ENCODE data around the gene SEMA7A.

The SEMA7A gene

DNA sequence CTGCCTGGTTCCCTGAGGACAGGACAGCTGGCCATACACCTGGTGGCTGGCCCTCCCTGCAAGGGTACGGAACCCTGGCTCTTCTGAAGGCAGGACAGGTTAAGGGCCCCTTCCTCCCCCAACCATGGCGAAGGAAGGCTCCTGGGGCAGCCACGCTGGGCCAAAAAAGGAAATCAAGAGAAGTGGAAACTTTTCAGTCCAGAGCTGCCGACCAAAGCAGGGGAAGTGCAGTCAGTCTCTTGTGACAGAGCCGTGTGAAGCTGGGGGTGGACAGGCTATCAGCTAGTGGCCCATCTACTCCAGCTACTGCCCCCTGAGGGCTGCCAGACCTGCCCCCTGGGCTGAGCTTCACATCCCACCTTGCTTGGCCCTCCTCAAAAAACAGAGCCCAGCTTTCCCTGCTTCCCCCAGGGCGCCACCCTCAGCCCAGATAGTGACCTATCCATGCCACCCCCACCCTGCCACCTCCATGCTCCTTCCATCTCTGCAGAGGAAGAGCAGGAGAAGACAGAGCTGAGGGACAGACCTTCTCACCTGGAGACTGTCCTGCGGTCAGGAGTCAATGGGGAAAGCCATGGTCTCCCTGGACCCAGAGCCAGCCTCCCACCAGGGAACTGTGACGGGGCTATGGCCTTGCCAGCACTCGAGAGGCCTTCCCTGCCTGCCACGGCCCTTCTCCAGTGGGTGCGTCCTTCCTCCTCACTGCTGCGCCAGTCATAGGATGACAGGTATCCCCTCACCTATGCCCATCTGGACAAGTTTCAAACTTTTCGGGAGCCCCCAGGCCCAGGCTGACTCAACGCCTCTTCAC, 4.6 kb downstream of the SEMA7A start:
- no peak for DNase-seq

DNA sequence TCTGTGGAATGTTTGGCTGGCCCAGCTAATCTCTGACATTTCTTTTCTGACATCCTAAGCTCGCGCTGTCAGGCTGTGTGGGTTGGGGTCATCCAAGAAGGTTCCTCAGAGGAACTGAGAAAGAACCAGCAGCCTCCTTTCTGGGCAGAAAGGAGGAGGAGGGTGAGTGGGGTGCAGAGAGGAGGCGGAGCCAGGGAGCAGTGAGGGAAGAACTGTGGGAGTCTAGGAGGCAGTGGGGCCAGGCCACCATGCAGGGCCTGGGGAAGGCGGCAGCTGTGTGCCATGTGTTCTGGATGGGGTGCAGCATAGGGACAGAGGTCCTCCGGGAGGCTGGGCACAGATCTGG, 5.3 kb downstream of the SEMA7A start:
- no peak for DNase-seq

DNA sequence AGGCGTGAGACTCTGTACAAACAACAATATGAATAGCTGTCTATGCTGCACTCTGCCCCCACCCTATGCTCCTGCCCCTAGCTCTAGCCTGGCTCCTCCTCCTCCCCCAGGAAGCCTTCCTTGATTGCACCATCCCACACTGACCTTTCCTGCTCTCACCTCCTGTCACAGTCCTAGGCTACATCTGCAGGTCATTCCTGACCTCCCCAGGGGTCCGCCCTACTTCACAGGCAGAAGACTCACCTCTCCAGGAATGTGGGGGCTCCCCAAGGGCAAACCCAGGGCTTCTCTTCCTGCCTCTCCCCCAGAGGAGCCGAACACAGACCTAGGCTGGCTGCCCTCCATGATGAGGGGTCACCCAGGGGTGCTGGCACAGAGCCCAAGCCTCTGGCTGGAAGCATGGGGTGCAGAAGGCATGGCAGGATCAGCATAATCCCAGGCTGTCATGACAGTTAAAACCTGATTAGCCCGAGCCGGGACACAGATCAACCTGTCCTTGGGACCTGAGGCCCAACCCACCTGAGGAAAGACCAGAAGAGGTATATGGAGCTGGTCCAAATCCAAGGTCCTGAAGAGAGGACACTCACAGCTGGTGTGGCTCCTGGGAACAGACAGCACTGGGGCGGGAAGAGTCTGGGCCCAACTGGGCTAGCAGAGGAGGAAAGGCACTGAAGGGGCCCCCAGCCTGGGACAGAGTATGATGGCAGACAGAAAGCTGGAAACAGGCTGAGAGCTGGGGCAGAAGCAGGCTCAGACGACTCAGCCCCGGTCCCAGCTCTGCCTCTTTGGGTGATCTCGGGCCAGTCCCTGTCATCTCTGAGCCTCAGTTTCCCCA, 5.9 kb downstream of the SEMA7A start:
- no peak for DNase-seq

DNA sequence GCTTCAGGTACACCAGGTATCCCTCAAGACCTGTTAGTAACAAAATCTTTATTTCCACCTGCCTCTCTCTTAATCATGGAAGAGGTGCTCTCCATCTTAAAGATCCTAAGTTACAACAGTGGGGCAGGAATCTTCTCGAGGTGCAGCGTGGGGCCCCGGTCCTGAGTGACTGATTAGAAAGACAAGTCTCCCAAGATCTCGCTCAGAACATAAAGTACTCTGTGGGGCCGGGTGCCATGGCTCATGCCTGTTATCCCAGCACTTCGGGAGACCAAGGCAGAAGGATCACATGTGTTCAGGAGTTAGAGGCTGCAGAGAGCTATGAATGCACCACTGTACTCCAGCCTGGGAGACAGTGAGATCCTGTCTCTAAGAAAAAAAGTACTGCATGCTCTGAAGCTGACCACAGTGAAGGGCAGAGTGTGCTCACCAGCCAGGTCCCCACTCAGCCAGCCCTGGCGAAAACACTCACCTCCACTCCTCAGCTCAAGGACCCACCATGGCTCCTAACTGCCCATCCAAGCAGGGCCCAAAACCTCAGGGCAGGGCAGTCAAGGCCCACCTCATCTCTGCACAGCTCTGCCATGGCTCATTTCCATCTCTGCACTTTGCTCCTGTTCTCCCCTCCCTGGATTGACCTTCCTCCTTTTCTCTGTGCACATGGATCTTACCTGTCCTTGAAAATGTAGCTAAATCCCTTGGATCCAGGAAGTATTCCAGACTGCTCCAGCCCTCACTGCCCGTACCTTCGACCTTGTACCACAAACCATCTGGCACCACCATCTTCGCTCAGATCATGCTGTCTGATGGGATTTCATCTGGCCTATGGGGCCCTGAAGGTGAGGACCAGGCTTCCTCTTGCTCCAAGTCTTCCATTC, 7.1 kb downstream of the SEMA7A start:
- DNase-seq: no peak

DNA sequence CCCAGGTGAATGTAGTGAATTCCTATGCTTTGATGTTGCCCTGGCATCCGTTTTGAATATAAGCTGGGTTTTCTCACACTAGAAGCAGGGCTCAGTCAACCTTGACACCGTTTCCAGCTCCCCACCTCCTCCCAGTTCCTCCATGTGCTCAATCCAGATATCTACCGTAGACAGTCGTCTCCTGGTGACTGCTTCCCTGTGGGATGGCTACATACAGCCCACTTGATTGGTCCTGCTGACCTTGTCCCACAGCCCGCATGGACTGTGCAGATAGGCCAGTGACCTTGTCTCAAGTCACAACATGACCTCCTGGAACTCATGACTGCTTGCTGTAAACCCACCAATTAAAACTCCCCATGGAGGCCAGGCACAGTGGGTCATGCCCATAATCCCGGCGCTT, 8.1 kb downstream of the SEMA7A start:
- no peak for DNase-seq

DNA sequence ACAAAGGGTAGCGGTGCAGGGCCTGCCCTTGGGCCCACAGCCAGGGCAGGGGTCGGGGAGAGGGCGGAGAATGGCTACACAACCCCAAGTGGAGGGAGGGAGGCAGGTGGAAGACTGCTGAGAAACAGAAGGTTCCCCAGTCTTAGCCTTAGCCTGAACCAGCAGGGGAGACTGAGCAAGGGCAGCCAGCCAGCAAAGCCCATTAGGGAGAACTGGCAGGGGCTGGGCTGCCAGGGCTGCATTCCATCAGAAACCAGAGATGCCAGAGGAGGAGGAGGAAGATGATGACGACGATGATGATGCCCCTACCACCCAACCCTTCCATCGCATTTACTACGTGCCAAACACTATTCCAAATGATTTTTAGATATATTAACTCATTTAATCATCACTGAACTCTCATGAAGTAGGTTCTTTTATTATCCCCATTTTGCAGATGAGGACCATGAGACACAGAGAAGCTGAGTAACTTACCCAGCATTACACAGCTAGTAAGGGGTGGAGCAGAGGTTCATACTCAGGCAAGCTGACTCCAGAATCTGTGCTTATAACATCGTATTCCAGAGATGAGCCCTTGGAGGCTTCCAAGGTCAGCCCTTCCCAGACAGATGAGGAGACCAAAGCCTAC, 8.7 kb downstream of the SEMA7A start:
- no peak for DNase-seq

DNA sequence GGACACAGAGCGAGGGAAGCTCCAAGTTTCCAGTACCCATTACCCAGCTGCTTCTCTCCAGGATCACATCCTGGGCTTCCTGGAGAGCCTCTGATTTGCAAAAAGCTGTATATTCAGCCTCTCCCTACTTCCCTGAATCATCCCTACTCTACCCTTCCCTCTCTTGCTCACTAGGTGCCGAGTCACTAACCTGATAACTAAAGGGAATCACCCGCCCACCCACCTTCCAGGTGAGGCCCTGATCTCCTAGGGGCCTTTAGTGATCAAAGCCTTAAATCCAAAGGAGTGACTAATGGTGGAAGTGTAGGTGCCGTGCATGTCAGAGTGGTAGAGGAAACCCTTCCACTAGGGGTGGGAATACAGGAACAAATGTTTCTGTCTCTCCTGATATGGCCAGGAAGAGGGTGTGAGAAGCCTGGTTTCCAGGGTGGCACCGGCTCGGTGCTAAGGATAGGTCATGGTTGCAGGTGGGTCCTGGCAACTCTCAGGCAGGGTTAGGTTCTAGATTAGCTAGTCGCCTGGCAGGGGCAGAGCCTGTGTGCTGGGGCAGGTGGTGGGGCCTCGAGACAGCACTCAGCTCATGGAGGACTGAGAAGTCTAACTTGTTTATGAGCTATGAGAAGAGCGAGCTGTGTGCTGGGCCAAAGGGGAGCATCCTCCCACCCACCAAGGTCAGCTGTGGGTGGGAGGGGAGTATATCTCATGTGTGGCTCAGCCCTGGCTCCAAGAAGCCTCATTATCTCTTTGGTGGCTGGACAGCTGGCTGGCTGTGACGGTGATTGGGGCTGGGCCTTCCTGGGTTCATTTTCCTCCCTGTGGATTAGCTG, 10.1 kb downstream of the SEMA7A start:
- no peak for DNase-seq

DNA sequence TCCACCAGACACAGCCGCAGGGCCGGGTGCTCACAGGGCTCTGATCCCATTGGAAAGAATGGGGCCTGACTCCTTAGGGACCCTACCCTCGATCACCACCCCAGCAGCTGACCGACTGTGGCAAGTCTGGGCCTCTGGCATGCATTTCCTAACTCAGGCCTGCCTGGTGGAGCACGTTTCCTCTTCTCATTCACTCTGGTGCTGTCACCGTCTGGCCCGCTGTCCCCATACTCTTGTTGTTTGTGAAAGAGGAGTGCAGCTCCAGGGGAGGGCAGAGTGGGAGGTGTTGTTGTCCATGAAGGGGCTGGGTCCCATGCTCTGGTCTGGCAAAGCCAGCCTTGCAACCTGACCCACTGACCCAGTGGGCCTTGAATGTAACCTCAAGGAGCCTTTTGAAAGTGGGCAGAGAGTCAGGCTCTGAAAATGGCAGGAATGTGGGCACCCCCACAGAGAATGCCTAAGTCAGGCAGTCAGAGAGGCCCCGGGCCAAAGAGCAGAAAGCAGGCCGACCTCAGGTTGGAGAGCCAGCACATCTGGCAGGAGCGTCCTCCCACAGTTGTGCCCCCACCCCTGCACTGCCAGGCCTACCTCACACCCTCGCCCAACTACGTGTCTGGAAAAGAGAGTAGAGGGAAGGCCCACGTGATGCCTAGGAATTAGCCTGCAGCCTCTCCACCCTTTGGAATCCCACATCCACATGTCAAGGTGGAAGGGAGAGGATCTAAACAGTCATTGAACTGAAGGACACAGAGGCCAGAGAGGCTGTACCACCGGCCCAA, 10.9 kb downstream of the SEMA7A start:
- DNase-seq: no peak

DNA sequence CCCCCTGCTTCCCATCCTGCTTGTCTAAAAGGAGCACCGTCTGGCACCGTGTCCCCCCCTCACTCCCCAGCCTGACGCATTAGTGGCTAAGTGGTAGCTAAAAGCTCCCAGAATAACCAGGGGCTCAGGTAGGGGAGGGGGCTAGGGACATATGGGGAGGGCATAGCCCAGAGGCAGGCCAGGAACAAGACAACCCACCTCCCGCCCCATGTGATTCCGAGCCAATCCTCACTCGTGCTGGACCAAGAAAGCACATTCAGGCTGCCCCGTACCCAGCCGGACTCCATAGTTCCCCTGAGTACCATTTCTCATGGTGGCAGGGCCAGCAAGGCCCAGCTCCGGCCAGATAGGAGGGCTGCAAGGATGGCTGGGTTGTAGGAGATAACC, 11.5 kb downstream of the SEMA7A start:
- no peak for DNase-seq

DNA sequence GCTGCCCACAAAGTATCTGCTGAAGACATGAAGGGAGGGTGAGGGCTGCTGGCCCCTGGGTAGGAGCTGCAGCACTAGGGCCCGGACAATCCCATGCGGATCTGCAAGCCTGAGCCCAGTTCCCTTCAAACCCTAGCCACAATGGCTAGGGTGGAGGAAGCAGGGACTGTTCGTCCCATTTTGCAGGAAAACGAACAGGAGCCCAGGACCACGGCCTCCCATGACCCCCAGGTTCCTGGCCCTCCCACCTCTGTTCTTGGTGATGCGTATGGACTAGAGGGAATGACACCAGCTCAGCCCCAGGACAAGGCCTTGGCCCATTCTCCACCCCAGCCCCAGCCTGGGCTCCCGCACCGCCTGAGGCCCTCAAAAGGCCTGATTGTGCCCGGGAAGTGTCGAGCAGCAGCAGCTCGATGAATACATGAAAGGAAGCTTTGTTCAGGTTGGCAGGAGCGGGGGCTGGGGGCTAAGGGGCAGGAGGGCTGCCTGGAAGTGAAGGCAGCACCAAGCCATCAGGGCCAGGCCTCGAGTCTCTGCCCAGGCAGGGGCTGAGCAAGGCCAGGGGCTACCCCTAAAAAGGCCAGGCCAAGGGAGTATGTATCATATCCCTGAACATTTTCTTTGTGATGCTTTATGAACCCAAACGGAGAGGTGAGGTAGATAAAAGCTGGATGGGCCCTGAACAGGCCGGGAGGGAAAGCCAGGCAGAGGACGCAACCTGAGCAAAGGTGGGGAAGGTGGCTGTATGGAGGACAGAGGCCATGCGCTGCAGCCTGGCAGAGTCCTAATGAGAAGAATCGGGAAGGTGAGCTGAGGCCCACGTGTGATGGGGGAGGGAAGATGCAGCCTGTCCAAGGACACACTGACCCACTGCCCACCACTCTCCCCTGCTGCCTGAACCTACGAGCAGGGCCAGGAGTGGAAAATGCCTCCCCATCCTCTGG, 12.2 kb downstream of the SEMA7A start:
- no peak for DNase-seq

DNA sequence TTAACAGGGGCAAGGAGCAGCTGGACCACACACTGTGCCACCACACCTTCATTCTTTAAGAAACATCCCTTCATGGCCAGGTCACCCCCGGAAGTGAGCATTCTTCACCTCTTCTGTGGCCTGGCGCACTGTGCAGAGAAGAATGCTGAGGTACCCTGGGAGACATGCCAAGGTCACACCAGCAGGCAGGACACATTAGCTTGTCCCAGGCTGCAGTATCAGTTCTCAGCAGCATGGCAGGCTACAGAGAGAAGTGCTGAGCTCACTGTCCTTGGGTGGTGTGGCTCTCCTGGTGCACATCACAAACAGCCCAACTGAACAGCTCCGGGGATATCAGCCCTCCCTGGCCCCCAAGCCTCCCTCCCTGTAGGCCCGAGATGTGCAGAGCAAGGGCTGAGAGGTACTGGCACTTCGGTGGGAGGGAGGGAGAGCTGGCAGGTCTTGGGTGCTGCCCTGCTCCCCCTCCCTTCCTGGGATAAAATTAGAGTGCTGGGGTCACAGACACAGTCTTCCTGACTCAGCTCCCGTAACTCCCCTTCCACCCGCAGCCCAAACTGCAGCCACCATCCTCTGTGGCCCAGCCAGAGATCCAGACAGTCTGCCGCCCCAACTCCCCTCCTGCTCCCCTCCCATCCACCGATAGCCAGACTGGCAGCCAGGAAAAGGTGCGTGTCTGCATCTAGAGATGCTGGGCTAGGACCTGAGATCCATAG, 13.4 kb downstream of the SEMA7A start:
- no peak for DNase-seq

DNA sequence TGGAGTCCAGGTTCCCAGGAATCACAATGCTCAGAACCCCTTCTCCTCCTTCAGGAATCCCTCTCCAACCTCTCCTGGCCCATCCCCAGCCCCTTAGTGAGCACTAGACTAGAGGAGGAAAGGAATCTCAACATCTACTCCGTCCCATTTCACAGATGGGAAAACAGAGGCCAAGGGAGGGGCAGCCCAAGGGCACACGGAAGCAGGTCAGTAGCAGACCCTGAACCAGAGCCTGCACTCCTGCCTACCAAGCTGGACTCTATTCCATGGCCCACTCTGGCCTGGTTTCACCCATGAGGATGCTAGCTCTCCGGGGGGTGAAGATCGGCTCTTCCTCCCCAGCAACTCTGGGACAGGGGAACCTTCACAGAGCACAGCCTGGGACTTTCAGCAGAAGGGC, 14.3 kb downstream of the SEMA7A start:
- no peak for DNase-seq

DNA sequence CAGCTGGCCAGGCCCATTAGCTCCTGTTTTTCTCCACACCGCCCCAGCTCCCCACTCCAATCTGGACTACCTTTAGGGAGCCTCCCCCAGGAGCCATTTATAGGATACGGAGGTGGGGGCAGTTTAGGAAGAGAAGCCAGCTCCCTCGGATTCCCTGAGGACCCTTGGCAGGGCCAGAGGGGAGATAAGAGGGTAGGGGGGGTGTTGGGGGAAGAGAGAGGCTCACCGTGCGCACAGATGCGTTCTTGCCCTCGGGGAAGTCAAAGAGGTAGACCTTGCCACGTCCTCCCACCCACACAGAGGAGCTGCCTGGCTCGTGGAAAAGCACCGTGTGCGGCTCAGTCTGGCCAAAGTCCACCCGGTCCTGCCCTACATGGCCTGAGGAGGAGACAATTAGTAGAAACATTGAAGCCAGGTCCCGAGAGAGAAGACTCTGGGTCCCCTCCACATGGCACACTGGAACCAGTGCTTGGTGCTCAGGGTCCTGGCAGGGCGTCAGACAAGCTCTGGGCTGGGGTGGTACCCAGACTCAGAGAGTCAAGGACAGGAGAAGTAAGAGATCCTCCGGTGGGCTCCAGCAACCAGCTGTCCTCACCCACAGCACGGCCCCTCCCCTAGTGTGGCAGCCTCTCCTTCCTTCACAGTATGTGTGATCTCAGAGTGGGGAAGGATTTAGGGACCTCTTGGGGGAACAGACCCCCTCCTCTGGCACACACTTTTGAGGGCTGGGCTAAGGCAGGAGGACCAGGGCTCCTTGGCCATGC, 15.0 kb downstream of the SEMA7A start:
- no peak for DNase-seq

DNA sequence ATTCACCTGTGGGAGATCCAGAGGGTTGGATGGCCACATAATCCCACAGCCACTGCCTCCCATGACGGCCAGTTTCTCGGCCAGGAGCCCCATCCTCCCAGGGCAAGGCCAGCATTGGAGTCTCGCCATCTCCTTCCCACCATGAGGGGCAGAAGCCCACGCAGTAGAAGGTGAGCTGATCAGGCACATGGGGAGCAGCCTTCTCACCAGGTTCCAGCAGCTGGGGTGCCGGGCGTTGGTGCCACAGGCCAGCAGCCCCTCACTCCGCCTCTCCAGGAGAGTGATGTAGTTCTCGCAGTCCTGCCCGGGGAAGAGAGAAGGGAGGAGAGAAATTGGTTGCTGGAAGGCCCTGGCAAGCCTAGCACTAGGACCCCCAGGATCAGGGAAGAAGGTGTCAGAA, 16.1 kb downstream of the SEMA7A start:
- no peak for DNase-seq

DNA sequence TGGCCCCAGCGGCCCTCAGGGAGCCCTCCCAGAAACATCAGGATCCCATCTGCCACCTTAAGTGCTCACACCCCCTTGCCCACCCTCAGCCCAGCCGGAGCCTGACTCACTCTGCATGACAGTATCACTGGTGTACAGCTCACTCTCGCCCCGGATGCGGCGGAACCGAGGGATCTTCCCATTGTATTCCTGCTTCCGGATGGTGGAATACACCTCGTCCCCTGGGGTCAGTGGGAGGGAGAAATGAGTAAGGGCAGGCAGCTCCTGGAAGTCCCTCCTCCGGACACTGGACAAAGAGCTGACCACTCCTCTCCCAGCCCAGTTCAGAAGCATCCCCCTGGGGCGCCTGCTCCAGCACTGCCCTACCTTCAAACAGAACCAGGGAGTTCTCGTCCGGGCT, 16.5 kb downstream of the SEMA7A start:
- no peak for DNase-seq

DNA sequence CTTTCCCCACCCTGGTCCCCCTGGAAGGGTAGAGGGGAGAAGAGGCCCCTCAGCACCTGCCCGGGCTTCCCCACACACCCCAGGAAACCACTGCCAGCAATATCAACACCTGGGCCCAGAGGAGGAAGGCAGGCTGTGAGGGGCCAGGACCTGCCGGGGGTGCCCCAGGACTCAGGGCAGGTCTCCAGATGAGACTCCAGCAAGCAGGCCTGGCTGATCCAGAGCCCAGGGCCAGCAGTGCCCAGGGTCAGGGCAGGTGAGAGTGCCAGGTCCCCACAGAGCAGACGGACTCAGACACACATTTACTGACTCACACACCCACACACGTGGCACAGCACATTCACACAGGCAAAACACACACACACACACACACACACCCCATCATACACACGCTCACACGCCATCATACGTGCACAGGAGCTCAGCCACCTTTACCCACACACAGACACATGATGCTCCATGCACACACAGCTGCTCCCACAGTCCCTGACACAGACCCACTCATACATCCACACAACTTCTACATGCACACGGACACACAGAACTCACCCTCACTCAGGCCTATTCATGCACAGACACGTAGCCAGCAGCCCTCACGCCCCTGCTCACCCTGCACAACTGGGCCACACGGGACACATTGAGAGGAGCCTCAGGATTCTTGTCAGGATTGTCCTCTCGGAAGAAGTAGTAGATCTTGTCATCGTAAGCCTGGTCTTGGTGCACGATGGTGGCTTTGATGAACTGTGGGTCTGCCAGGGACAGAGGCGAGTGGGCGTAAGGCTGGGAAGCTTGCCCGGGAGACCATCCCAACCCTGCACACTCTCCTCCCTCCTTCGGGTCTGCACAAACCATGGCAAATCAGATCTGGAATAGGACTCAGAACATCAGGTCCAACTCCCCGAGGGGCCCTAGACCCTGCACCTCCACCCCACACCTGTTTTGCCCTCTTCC, 17.5 kb downstream of the SEMA7A start:
- DNase-seq: no peak

DNA sequence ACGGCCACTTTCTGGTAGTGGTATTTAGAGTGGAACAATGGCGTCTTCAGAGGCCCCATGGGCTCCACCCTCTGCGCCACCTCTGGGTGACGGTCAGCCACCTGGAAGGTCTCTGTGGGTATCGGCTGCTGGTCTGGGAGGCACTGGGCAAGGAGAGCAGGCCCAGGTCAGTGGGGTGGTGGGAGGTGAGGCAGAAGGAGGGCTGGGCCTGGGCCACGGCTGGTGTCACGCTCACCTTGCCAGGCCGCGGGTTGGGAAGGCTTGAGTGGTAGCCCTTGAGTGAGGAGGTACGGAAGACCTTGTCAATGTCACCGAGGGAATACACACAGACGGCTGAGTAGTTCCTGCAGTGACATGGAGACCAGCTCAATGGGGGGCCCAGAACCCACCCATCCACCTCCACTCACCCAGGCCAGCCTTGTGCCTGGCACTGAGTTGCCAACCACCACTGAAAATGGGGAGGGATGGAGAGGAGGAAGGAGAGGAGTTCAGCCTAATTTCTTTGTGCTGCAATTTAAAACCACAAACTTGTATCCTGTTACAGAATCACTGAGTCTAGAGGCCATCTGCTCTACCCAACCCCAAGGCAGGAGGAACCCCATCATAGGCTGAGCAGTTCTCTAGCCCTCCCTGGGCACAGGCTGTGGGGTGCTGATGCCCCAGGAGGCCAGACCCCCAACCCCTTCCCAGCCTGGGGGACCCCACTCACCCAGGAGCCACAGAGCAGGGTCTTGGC, 19.0 kb downstream of the SEMA7A start:
- DNase-seq: no peak
